NCI-H2196 (cell line): ENCODE data around the gene FAM83E.
A peak's percentile ranks its signal among the peaks of the same experiment; 100 is the strongest.
"Not testable (repeated sequence)": the region's sequence is repeated elsewhere in the genome, so short reads cannot be mapped to it uniquely, and the experiment has no call there.

Experiments
- DNase-seq: peaks from one replicate; lab custom pipeline; 2025; ENCODE audit not compliant: unreplicated experiment; lab: John Stamatoyannopoulos, UW

FAM83E gene

DNA sequence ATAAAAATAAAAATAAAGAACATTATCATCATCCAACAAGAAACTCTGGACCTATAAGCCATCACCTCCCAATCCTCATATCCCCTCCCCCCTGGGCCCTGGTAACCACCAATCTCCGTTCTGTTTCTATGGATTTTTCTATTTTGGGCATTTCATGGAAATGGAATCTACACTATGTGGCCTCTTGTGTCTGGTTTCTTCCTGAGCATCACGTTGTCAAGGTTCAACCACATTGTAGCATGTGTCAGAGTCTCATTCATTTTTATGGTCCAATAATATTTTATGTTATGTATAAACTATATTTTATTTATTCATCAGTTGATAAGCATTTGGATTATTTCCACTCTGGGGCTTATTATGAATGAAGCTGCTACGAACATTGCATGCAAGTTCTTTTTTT, 36.0 kb downstream of the FAM83E start:
- DNase-seq: no peak

DNA sequence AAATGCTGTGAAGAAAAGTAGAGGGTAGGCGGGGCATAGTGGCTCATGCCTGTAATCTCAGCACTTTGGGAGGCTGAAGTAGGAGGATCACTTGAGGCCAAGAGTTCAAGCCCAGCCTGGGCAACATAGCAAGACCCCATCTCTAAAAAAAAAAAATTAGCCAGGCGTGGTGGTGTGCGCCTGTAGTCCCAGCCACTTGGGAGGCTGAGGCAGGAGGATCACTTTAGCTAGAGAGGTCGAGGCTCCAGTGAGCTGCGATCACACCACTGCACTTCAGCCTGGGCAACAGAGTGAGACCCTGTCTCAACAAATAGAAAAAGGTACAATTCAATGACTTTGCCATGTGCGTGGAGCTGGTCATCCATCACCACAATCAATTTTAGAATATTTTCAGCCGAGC, 37.0 kb downstream of the FAM83E start:
- DNase-seq: not testable (repeated sequence)

DNA sequence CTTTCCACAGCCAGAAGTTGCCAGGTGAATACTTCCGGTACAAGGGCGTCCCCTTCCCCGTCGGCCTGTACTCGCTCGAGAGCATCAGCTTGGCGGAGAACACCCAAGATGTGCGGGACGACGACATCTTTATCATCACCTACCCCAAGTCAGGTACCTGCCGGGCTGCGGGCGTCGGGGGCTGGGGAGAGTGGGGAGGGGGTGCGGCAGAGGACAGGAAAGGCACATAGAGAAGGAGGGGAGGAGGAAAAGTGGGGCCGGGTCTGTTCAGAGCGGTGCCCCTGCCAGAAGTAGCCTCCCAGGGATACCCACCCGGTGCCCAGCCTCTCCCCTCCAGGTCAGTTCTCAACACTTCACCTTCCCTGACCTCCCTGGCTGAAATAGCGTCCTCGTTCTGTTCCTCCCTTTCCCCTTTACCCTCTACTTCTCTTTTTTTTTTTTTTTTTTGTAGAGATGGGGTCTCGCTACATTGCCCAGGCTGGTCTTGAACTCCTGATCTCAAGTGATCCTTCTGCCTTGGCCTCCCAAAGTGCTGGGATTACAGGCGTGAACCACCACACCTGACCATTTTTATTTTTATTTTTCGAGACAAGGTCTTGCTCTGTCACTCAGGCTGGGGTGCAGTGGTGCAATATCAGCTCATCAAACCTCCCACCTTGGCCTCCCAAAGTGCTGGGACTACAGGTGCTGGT, 38.8 kb downstream of the FAM83E start:
- no peak for DNase-seq

DNA sequence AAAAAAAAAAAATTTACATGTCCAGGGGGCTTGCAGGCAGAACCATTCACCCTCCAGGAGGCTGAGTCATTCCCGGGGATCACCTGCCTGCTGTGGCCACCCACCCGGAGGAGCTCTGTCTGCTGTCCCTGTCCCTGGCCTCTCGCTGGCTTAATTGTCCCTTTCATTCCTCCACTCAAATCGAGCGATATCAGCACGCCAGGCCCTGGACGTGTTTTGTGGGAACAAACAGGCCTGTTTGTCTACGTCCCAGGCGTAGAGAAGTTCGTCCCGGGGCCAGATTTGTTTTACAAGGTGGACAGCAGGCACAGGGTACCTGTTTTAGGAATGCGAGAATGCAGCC, 41.7 kb downstream of the FAM83E start:
- DNase-seq: no peak

DNA sequence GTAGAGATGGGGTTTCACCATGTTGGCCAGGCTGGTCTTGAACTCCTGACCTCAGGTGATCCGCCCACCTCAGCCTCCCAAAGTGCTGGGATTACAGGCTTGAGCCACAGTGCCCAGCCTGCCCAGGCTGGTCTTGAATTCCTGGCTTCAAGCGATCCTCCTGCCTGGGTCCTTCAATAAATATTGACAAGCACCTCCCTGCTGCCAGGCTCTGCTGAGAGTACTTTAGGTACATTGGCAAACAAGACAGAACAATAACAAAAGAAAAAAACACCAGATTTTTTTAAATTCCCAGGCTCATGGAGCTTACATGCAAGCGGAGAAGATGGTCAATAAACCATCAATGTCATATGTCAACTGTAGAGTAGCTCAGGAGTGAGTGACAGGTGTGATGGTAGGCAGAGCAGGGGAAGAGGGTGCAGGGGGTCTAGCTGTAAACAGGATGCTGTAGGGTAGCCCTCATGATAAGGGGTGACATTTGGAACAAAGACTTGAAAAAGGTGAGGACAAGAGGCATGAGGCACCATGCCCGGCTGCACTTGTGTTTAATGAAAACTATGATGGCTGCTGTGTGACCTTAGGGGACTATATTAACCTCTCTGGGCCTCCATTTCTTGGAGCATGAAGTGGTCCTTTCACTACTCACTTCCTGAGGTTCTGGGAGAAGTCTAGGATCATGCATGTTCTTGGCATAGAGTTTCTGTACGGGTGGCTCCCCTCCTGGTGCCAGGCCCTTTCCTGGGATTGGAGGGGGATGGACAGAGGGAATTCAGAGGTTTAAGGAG, 43.3 kb downstream of the FAM83E start:
- peak; percentile 54 for DNase-seq

DNA sequence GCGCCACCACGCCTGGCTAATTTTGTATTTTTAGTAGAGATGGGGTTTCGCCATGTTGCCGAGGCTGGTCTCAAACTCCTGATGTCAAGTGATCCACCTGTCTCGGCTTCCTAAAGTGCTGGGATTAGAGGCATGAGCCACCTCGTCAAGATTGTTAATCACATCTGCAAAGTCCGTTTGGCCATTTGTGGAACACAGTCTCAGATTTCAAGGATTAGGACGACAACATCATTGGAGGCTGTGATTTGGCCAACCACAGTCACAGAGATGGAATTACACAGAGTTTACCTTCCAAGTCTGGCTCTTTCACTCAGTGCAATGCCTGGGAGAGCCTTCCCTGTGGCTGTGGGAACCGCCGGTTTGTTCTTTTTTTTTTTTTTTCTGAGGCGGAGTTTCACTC, 45.1 kb downstream of the FAM83E start:
- peak; percentile 52 for DNase-seq

DNA sequence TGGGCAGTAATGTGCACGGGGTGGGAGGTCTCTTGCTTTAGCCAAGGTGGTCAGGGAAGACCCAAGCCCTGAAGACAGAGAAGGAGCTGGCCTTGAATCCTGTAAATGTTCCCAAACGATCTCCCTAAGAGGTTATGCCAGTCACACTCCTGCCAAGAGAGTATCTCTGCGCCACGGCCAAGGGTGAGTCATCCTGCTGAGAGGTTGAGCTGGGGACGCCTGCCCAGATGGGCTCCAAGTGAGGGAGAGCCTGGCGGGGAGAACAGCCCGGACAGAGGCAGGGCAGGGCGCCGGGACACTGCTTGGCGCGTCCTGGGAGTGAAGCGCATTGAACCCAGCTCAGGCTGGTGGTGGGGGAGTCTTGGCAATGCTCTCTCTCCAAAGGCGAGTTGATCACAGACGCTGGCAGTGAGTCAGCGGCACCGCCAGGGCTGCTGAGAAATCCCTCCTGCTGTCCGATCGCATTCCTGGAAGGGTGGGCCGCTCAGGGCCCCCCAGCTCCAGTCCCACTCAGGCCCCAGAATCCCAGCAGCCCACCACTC, 46.5 kb downstream of the FAM83E start:
- peak; percentile 85 for DNase-seq

DNA sequence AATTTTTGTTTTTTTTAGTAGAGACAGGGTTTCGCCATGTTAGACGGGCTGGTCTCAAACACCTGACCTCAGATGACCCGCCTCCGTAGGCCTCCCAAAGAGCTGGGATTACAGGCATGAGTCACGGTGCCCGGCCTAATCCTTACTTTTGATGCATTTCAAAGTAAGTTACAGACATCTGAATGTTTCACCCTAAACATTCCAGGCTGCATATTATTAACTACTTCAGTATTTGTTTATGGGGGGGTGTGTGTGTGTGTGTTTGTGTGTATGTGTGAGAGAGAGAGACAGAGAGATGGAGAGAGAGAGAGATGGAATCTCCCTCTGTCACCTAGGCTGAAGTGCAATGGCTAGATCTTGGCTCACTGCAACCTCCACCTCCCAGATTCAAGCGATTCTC, 49.8 kb downstream of the FAM83E start:
- no peak for DNase-seq
